Suprapubic skin (tissue), 4 donors: Measurements from ENCODE around the gene CAMTA2. TPM values are rescaled to one million over a fixed set of nuclear protein-coding genes. Genes with fewer than 3 reads are reported as not detected.

ENCODE experiments used
- DNase-seq, 2 donors: peaks; one replicate each; pipeline ENCODE4 v3.0.0-alpha.2; 2019; ENCODE audit warnings: low spot score in 2 of 2
- H3K27ac ChIP-seq: fragments of 200-600 bp; sonication (generic); one replicate; pipeline ENCODE4 v1.5.1; 2019
- H3K27me3 ChIP-seq: fragments of 200-600 bp; sonication (generic); one replicate; pipeline ENCODE4 v1.5.1; 2019
- H3K36me3 ChIP-seq: fragments of 200-600 bp; sonication (generic); one replicate; pipeline ENCODE4 v1.5.1; 2019
- H3K4me1 ChIP-seq: fragments of 200-600 bp; sonication (generic); one replicate; pipeline ENCODE4 v1.5.1; 2019
- H3K4me3 ChIP-seq: fragments of 200-600 bp; sonication (generic); one replicate; pipeline ENCODE4 v1.5.1; 2019; ENCODE audit warnings: mild to moderate bottlenecking
- H3K9me3 ChIP-seq: fragments of 200-600 bp; sonication (generic); one replicate; pipeline ENCODE4 v1.5.1; 2019
- CTCF ChIP-seq, 2 donors: fragments of 200-600 bp in 1 of 2; fragments of 450-650 bp in 1 of 2; sonication (generic) in 1 of 2; IDR thresholded peaks; one replicate each; pipeline ENCODE4 v1.5.1; 2016 to 2019; ENCODE audit warnings: antibody characterized with exemption in 2 of 2, mild to moderate bottlenecking in 1 of 2, moderate library complexity in 1 of 2
- EP300 ChIP-seq: sonication (generic); formaldehyde crosslinking; IDR thresholded peaks from one replicate; pipeline ENCODE4 v1.6.1; 2017; ENCODE audit warnings: antibody characterized with exemption
- POLR2A ChIP-seq, 2 donors: fragments of 450-650 bp; IDR thresholded peaks; one replicate each; pipeline ENCODE4 v1.6.1; 2017; ENCODE audit warnings: antibody characterized with exemption in 2 of 2, mild to moderate bottlenecking in 2 of 2, moderate library complexity in 2 of 2
- POLR2AphosphoS5 ChIP-seq, 3 donors: sonication (generic); formaldehyde crosslinking; IDR thresholded peaks; one replicate each; pipeline ENCODE4 v1.6.1; 2017; ENCODE audit warnings: antibody characterized with exemption in 3 of 3
- WGBS: methylation state at CpG from one replicate; pipeline ENCODE4 v1.1.5; 2018; 5-methylcytosine and 5-hydroxymethylcytosine counted together
- total RNA-seq, 4 donors: library from RNA; depleted of rRNA; stranded (reverse); fragments of >200 nt; gene quantifications; one replicate each; pipeline ENCODE4 v1.1.0, GENCODE V29; 2016

CAMTA2 gene
- total RNA-seq, 4 donors from 2014 or later, result 27.4 to 60.8 (median 34.6) TPM

DNA sequence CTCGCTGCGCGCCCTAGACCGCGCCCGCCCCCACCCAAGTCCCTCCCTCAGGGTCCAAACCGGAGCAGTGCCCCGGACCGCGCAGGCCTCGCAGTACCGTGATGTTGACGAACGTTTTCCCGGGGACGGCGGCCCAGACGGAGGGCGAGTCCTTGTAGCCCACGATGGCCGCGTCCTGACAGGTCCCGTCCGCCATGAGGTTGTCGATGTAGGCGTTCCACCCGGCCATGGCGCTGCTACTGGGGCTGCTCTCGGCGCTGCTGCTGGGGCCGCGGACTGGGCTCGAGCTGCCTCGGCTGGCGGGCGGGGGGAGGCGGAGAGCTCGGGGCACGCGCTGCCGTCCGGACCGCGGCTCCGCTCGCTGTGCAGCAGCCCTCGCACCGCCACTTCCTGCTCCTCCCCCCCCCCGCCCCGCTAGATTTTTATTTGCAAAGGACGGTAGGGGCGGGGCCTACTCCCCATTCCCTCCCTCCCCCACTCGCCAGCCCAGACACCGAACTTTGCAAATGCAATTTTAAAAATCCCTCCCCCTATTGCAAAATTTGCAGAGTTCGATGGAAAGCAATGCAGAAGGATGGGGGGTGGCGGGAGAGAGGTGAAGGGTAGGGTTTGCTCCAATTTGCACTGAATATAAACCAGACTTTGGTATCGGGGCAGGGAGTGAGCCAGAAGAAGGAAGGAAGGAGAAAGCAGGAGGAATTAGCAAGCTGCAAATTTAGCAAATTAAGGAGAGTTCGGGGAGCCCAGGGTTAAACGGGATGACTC is 39.1 kb downstream of the CAMTA2 start, which contains the start of gene PFN1:
PFN1 (minus strand) TSS at position 365 of the 765 bp plus-strand sequence; CDS start at position 229, 136 bp downstream.
- no peaks in the 10 kb centered on the region for H3K27me3 ChIP-seq
- peak within 1 kb of the TSS; percentile 98 for H3K27ac ChIP-seq
- 0% methylated on average over 6 of the region's 59 CpGs for WGBS
- TF ChIP-seq POLR2A (IDR thresholded peaks at IDR 0.05) (peak in 1 of 2 donors; percentile 82), POLR2AphosphoS5 (IDR thresholded peaks at IDR 0.05) (no peak), EP300 (no peak)
- peak; percentile 95 to 98 for DNase-seq
- H3K36me3 ChIP-seq, result peaks cover 15% of the 10 kb centered on the region
- H3K9me3 ChIP-seq, result no peaks in the 10 kb centered on the region
- peak within 1 kb of the TSS; percentile 85 for H3K4me3 ChIP-seq
- H3K4me1 ChIP-seq, result peaks cover 60% of the 10 kb centered on the region

GRCh38 chr17:4947411-4948165 is 39.9 kb downstream of the CAMTA2 start:
- Histone ChIP-seq H3K4me1 (peaks cover 67% of the 10 kb centered on the region), H3K9me3 (no peaks in the 10 kb centered on the region), H3K4me3 (peak overlapping the region; percentile 85), H3K27me3 (no peaks in the 10 kb centered on the region), H3K36me3 (peaks cover 23% of the 10 kb centered on the region), H3K27ac (peak overlapping the region; percentile 98)
- TF ChIP-seq POLR2AphosphoS5 (IDR thresholded peaks at IDR 0.05), result peak in 1 of 3 donors; percentile 10
- TF ChIP-seq EP300, result no peak
- TF ChIP-seq POLR2A (IDR thresholded peaks at IDR 0.05), result no peak
- DNase-seq, result peak in 1 of 2 donors; percentile 81
- 0% methylated on average over 16 of the region's 56 CpGs for WGBS

GRCh38 chr17:4947010-4947410 is 40.5 kb downstream of the CAMTA2 start:
- Histone ChIP-seq H3K4me1 (peaks cover 73% of the 10 kb centered on the region), H3K4me3 (peak overlapping the region; percentile 85), H3K36me3 (peaks cover 29% of the 10 kb centered on the region), H3K27me3 (no peaks in the 10 kb centered on the region), H3K27ac (peak overlapping the region; percentile 98), H3K9me3 (no peaks in the 10 kb centered on the region)
- TF ChIP-seq POLR2AphosphoS5 (IDR thresholded peaks at IDR 0.05), result no peak
- no peak for TF ChIP-seq CTCF (IDR thresholded peaks at IDR 0.05)
- no peak for TF ChIP-seq EP300
- no peak for TF ChIP-seq POLR2A (IDR thresholded peaks at IDR 0.05)
- WGBS, result 0% methylated on average over 7 of the region's 7 CpGs
- DNase-seq, result no peak

GRCh38 chr17:4946312-4946976 is 41.0 kb downstream of the CAMTA2 start:
- Histone ChIP-seq H3K27me3 (no peaks in the 10 kb centered on the region), H3K36me3 (peaks cover 30% of the 10 kb centered on the region), H3K27ac (peak overlapping the region; percentile 98), H3K4me1 (peaks cover 79% of the 10 kb centered on the region), H3K9me3 (no peaks in the 10 kb centered on the region), H3K4me3 (peak overlapping the region; percentile 85)
- no peak for DNase-seq
- 19% methylated on average over 16 of the region's 16 CpGs for WGBS
- TF ChIP-seq EP300, result no peak
- no peak for TF ChIP-seq POLR2A (IDR thresholded peaks at IDR 0.05)
- TF ChIP-seq POLR2AphosphoS5 (IDR thresholded peaks at IDR 0.05), result no peak
- no peak for TF ChIP-seq CTCF (IDR thresholded peaks at IDR 0.05)

GRCh38 chr17:4945944-4946280 is 41.6 kb downstream of the CAMTA2 start:
- H3K9me3 ChIP-seq, result no peaks in the 10 kb centered on the region
- no peak for DNase-seq
- H3K4me1 ChIP-seq, result peaks cover 82% of the 10 kb centered on the region
- peak overlapping the region; percentile 98 for H3K27ac ChIP-seq
- no peaks in the 10 kb centered on the region for H3K27me3 ChIP-seq
- TF ChIP-seq POLR2AphosphoS5 (IDR thresholded peaks at IDR 0.05), result no peak
- TF ChIP-seq POLR2A (IDR thresholded peaks at IDR 0.05), result no peak
- TF ChIP-seq EP300, result no peak
- no peak for TF ChIP-seq CTCF (IDR thresholded peaks at IDR 0.05)
- H3K36me3 ChIP-seq, result peaks cover 30% of the 10 kb centered on the region
- H3K4me3 ChIP-seq, result peak overlapping the region; percentile 85
- 13% methylated on average over 4 of the region's 4 CpGs for whole genome bisulfite sequencing
